ENCODE measurements around the gene SAT1.

DNA sequence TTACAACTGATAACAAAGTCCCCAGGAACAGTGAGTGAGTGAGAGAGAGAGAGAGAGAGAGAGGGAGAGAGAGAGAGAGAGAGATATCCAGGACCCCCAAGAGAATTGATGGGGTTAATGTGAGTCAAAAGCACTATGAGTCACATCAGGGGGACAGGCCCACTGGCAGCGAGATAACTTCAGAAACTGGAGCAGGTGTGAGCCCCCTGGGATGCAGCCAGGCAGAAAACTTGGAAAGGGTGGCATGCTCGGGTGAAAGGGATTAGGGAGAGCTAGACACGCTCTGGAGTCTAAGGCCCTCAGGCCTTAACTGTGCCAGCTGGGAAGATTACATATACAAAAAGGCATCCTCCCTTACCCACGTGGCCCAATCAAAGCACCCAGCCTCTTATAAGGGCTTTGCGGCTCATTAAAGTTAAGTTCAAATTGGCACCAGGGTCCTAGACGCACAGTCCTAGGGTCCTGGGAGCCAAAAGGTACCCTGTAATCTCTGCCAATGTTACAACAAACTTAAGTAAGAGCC is 40.7 kb upstream of the SAT1 start:
- no peak for TF ChIP-seq POLR2A (IDR thresholded peaks at IDR 0.05; ENCODE audit: low read length)
- no peak for TF ChIP-seq GATA1 (IDR thresholded peaks at IDR 0.05; ENCODE audit: low read depth, low read length)
